IMR-90 (cell line): ENCODE results near the gene EDEM1. TPM values are rescaled to one million over a fixed set of nuclear protein-coding genes. Genes with fewer than 3 reads are reported as not detected.
A peak's percentile ranks its signal among the peaks of the same experiment; 100 is the strongest.

Experiments
- ATAC-seq: fragments of 200-7000 bp; cut with Tn5 transposase; 2 replicates; pipeline ENCODE4 v1.9.1; 2020; ENCODE audit warnings: low read depth, mild to moderate bottlenecking, moderate library complexity
- BruUV-seq: library from RNA; stranded (reverse); fragments of 400-500 nt; replicated peaks from 2 replicates; lab custom pipeline; 2021; lab: Mats Ljungman, UMichigan
- CTCF ChIA-PET: fragments of 300-600 bp; formaldehyde crosslinking; extraction: SDS; loops from one replicate; lab custom pipeline; 2021; ENCODE audit warnings: antibody characterized with exemption; lab: Yijun Ruan, JAX
- POLR2A ChIA-PET: fragments of 300-600 bp; sonication (Branson Sonifier 250); formaldehyde crosslinking; loops from one replicate; lab custom pipeline; 2022; ENCODE audit warnings: antibody characterized with exemption; ENCODE audit not compliant: unreplicated experiment; lab: Charles Lee
- DNase-seq: peaks from one replicate; pipeline ENCODE4 v3.0.0; 2013
- H2AFZ ChIP-seq: replicated peaks from 2 replicates; pipeline ENCODE3; 2013; ENCODE audit warnings: low read length, mild to moderate bottlenecking; ENCODE audit not compliant: poor library complexity
- H2AK5ac ChIP-seq: 2 replicates; pipeline ENCODE4 v1.6.1; 2013; ENCODE audit warnings: low read depth, low read length, inconsistent platforms
- H2AK9ac ChIP-seq: replicated peaks from 2 replicates; pipeline ENCODE3; 2013; ENCODE audit warnings: mild to moderate bottlenecking, low read depth, low read length, moderate library complexity; ENCODE audit not compliant: poor library complexity
- H2BK120ac ChIP-seq: 2 replicates; pipeline ENCODE4 v1.6.1; 2013; ENCODE audit warnings: low read depth, low read length, inconsistent platforms
- H2BK15ac ChIP-seq: 3 replicates; pipeline ENCODE4 v1.6.1; 2013; ENCODE audit warnings: low read depth, low read length, inconsistent platforms
- H2BK20ac ChIP-seq: 2 replicates; pipeline ENCODE4 v1.6.1; 2013; ENCODE audit warnings: low read depth, mild to moderate bottlenecking, inconsistent platforms, low read length, moderate library complexity
- H2BK5ac ChIP-seq: 2 replicates; pipeline ENCODE4 v1.6.1; 2013; ENCODE audit warnings: mild to moderate bottlenecking, low read depth, low read length, inconsistent platforms; ENCODE audit not compliant: poor library complexity, severe bottlenecking
- H3K14ac ChIP-seq: replicated peaks from 2 replicates; pipeline ENCODE4 v1.6.1; 2013; ENCODE audit warnings: low read depth, low read length, inconsistent platforms
- H3K18ac ChIP-seq: 2 replicates; pipeline ENCODE4 v1.6.1; 2013; ENCODE audit warnings: low read depth, low read length, control low read depth
- H3K23ac ChIP-seq: 2 replicates; pipeline ENCODE4 v1.6.1; 2013; ENCODE audit warnings: low read depth, low read length, inconsistent platforms
- H3K27ac ChIP-seq: 2 replicates; pipeline ENCODE4 v1.5.1; 2013; ENCODE audit warnings: mild to moderate bottlenecking, control low read depth, low read length; ENCODE audit not compliant: insufficient read depth
- H3K27me3 ChIP-seq: 2 replicates; pipeline ENCODE4 v1.6.1; 2013; ENCODE audit warnings: low read length; ENCODE audit not compliant: control insufficient read depth, insufficient read depth
- H3K36me3 ChIP-seq: 2 replicates; pipeline ENCODE4 v1.6.1; 2013; ENCODE audit warnings: low read length, mixed read lengths; ENCODE audit not compliant: control insufficient read depth, insufficient read depth
- H3K4ac ChIP-seq: 2 replicates; pipeline ENCODE4 v1.6.1; 2013; ENCODE audit warnings: low read depth, low read length, inconsistent platforms
- H3K4me1 ChIP-seq: 2 replicates; pipeline ENCODE4 v1.6.1; 2013; ENCODE audit warnings: low read length, mixed read lengths; ENCODE audit not compliant: control insufficient read depth, insufficient read depth
- H3K4me2 ChIP-seq: 2 replicates; pipeline ENCODE4 v1.6.1; 2013; ENCODE audit warnings: low read depth, mild to moderate bottlenecking, control low read depth, low read length, moderate library complexity
- H3K4me3 ChIP-seq: 2 replicates; pipeline ENCODE4 v1.5.1; 2013; ENCODE audit warnings: low read depth, mild to moderate bottlenecking, control low read depth, low read length, moderate library complexity; ENCODE audit not compliant: insufficient read depth
- H3K56ac ChIP-seq: 2 replicates; pipeline ENCODE4 v1.6.1; 2013; ENCODE audit warnings: low read length, inconsistent platforms; ENCODE audit not compliant: insufficient read depth; ENCODE audit errors: extremely low read depth
- H3K79me1 ChIP-seq, 2 experiments: 2 replicates each; pipeline ENCODE4 v1.6.1; 2013; ENCODE audit warnings: low read length in 2 of 2, inconsistent platforms in 1 of 2, low read depth in 1 of 2
- H3K9ac ChIP-seq: 2 replicates; pipeline ENCODE4 v1.6.1; 2013; ENCODE audit warnings: low read depth, low read length, control low read depth
- H3K9me1 ChIP-seq: 2 replicates; pipeline ENCODE4 v1.6.1; 2013; ENCODE audit warnings: low read length, inconsistent platforms; ENCODE audit not compliant: insufficient read depth
- H3K9me3 ChIP-seq: 2 replicates; pipeline ENCODE4 v1.6.1; 2013; ENCODE audit warnings: low read length; ENCODE audit not compliant: control insufficient read depth, insufficient read depth
- H4K20me1 ChIP-seq: 2 replicates; pipeline ENCODE4 v1.6.1; 2013; ENCODE audit warnings: low read length, inconsistent platforms; ENCODE audit not compliant: insufficient read depth
- H4K5ac ChIP-seq: 2 replicates; pipeline ENCODE4 v1.6.1; 2013; ENCODE audit warnings: mild to moderate bottlenecking, low read depth, low read length, control low read depth
- H4K8ac ChIP-seq, 2 experiments: 2 replicates each; pipeline ENCODE4 v1.6.1; 2013; ENCODE audit warnings: low read depth in 2 of 2, low read length in 2 of 2, control low read depth in 1 of 2, inconsistent platforms in 1 of 2
- H4K91ac ChIP-seq: 2 replicates; pipeline ENCODE4 v1.6.1; 2013; ENCODE audit warnings: low read depth, low read length, inconsistent platforms; ENCODE audit not compliant: insufficient read depth
- BHLHE40 ChIP-seq: fragments of 150-350 bp; IDR thresholded peaks from 2 replicates; pipeline ENCODE4 v1.6.1; 2016; ENCODE audit warnings: mild to moderate bottlenecking, low read depth, low read length
- FOS ChIP-seq: fragments of 150-350 bp; IDR thresholded peaks from 2 replicates; pipeline ENCODE4 v1.6.1; 2016; ENCODE audit warnings: low read depth, low read length
- MAZ ChIP-seq: IDR thresholded peaks from 2 replicates; pipeline ENCODE4 v1.6.1; 2012; ENCODE audit warnings: low read depth, mild to moderate bottlenecking, low read length, improper control_type of control experiment, moderate library complexity, borderline replicate concordance
- POLR2A ChIP-seq: IDR thresholded peaks from 2 replicates; pipeline ENCODE4 v1.6.1; 2012; ENCODE audit warnings: mild to moderate bottlenecking, low read depth, low read length
- WGBS, 2 experiments: methylation state at CpG; one replicate each; pipeline versions ENCODE4 v1.1.5 to v1.1.7; 2013; ENCODE audit warnings: missing lambda C conversion rate in 2 of 2; ENCODE audit not compliant: insufficient read length in 1 of 2; ENCODE audit errors: extremely low coverage in 2 of 2; 5-methylcytosine and 5-hydroxymethylcytosine counted together
- dilution Hi-C: fragments of 300-500 bp; cut with HindIII; formaldehyde crosslinking; loops from one replicate; pipeline ENCODE4 v1.14.3; 2018; ENCODE audit warnings: low sequenced_read_pairs; ENCODE audit not compliant: unreplicated experiment
- in situ Hi-C: fragments of 300-500 bp; cut with MboI; formaldehyde crosslinking; loops from 3 replicates; pipeline ENCODE4 v1.14.3; 2019; ENCODE audit warnings: low sequenced_read_pairs, inconsistent platforms, mixed read lengths
- intact Hi-C: fragments of 100-400 bp; cut with micrococcal nuclease; formaldehyde crosslinking; loops from 2 replicates; pipeline ENCODE4 v1.10.0; 2022
- polyA plus RNA-seq, 3 experiments: library from polyadenylated mRNA; depleted of rRNA; stranded (reverse); fragments of >200 nt; gene quantifications; 2 replicates each; pipeline ENCODE4 v1.2.3, GENCODE V29; 2012; ENCODE audit warnings: low replicate concordance in 1 of 3
- total RNA-seq: library from RNA; depleted of rRNA; stranded (reverse); fragments of >200 nt; gene quantifications from 2 replicates; pipeline ENCODE4 v1.2.3, GENCODE V29; 2012

EDEM1 gene
- total and polyA plus RNA-seq, 2 of the 4 experiments (the other 2 are of a cell fraction), result 23.5 to 27.0 TPM

DNA sequence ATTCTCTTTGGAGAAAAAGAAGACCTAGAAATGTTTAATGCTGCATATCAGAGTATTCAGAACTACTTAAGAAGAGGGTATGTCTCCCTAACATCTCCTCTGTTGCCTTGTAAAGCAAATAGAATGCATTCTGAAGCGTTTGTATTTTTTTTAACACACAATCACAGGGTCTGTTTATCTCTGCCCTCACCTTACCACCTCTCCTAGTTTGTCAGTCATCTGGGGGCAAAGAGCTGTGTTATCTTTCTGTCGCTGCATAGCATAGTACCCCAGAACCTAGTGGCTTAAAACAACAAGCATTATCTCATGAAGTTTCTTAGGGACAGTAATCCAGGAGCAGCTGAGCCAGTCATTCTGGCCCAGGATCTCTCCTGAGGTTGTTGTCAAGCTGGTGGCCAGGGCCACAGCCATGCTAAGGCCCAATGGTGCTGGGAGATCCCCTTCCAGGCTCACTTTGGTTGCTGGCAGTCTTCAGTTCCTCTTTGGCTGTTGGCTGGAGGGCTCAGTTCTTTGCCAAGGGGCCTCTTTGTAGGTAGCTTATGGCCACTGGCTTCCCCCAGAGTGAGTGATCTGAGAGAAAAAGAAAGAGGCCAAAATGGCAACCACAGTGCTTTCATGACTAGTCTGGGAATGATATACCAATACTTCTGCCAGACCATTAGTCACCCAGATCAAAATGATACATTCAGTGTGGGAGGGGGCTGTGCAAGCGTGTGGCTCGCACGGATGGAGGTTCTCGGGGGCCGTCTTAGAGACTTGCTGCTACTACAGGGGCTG is 17.8 kb downstream of the EDEM1 start:
- H3K56ac ChIP-seq, result no peak overlapping the region
- H4K91ac ChIP-seq, result no peak overlapping the region
- CTCF ChIA-PET, result no interaction called here
- no CpG with 5 or more reads among the region's 7 CpGs for WGBS, 2 experiments
- H2AK5ac ChIP-seq, result no peak overlapping the region
- H2AFZ ChIP-seq, result no peak overlapping the region
- H3K27ac ChIP-seq, result no peak overlapping the region
- H2BK15ac ChIP-seq, result no peak overlapping the region
- dilution Hi-C loops (no loop called here), intact Hi-C loops (no loop called here), in situ Hi-C loops (no loop called here)
- H2BK20ac ChIP-seq, result no peak overlapping the region
- H4K5ac ChIP-seq, result no peak overlapping the region
- no peak overlapping the region for H3K18ac ChIP-seq
- no peak overlapping the region for H3K14ac ChIP-seq
- BruUV-seq, result no TSS peak
- ATAC-seq (peak; percentile 42), DNase-seq (peak; percentile 85)
- H3K4me1 ChIP-seq, result peaks cover 2% of the 10 kb centered on the region; the same call in 1 of the 2 replicates
- H3K4me2 ChIP-seq, result no peak overlapping the region
- no peak overlapping the region for H3K4ac ChIP-seq
- TF ChIP-seq MAZ, result 0 out of 2 replicates have a peak, but pooled peaks have one; percentile 15
- TF ChIP-seq BHLHE40, result no peak
- TF ChIP-seq POLR2A, result no peak
- TF ChIP-seq FOS, result peak; percentile 44; the same call in 1 of the 2 replicates
- H2BK5ac ChIP-seq, result no peak overlapping the region
- POLR2A ChIA-PET, result no interaction called here
- no peak overlapping the region for H3K9ac ChIP-seq
- H2AK9ac ChIP-seq, result no peak overlapping the region
- H3K4me3 ChIP-seq, result no peak overlapping the region
- no peaks in the 10 kb centered on the region for H3K27me3 ChIP-seq
- no peak overlapping the region for H3K23ac ChIP-seq
- H4K8ac ChIP-seq, result no peak overlapping the region; a peak in 1 of 4 replicates
- H4K20me1 ChIP-seq, result no peaks in the 10 kb centered on the region
- H3K36me3 ChIP-seq, result peaks cover 57% of the 10 kb centered on the region
- H3K9me1 ChIP-seq, result no peaks in the 10 kb centered on the region; the same call in 1 of the 2 replicates
- peaks cover 16 to 25% of the 10 kb centered on the region in 2 experiments; a peak in 3 of 4 replicates for H3K79me1 ChIP-seq
- no peak overlapping the region for H2BK120ac ChIP-seq
- no peaks in the 10 kb centered on the region for H3K9me3 ChIP-seq
